ENCODE results near the gene MLEC. TPM values are rescaled to one million over a fixed set of nuclear protein-coding genes. Genes with fewer than 3 reads are reported as not detected.

MLEC gene
- total RNA-seq, 1 donor from 2014 or later = 100 TPM

DNA sequence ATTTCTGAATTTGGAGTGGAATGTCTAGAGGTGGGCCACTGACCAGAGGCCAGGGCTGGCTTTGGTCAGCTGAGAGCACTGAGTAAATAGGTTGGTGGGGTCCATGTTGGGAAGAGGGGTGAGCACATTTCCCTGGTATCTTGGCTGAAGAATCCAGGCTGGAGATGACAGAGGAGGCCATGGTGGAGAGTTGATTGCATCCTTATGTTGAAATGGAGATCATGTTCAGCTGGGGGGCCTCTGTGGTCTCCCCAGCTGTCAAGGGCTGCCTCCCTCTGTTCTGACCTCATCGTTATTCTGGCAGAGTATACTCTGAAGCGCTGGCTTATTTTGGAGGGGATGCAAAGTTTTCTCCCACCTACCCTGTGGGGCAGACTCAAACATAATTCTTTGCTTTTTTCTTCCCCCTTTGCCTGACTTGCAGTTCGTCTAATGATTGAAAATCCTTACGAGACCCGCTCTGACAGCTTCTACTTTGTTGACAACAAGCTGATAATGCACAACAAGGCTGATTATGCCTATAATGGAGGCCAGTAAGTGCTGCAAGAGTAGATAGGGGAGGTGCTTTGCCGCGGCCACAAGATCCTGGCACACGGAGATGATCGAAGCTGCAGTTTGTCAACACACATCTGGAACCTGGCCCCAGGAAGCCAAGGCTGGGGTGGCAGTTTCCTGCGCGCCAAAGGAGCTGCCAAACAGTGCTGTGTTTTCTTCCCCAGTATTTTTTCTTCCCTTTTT lies 32.7 kb downstream of the MLEC start:
- H3F3A ChIP-seq (ENCODE audit: low read depth) = peaks cover 8% of the 10 kb centered on the region
- Mint-ChIP-seq H3K27ac (no peak overlapping the region), H3K27me3 (ENCODE audit: insufficient read depth, low read depth) (peaks cover 8% of the 10 kb centered on the region), H3K4me1 (peaks cover 7% of the 10 kb centered on the region), H3K36me3 (peaks cover 38% of the 10 kb centered on the region), H3K9me3 (no peaks in the 10 kb centered on the region), H3K4me3 (no peak overlapping the region)
- H3K9me3 ChIP-seq (ENCODE audit: low read depth) = no peaks in the 10 kb centered on the region
- TF ChIP-seq, protein P1, sequence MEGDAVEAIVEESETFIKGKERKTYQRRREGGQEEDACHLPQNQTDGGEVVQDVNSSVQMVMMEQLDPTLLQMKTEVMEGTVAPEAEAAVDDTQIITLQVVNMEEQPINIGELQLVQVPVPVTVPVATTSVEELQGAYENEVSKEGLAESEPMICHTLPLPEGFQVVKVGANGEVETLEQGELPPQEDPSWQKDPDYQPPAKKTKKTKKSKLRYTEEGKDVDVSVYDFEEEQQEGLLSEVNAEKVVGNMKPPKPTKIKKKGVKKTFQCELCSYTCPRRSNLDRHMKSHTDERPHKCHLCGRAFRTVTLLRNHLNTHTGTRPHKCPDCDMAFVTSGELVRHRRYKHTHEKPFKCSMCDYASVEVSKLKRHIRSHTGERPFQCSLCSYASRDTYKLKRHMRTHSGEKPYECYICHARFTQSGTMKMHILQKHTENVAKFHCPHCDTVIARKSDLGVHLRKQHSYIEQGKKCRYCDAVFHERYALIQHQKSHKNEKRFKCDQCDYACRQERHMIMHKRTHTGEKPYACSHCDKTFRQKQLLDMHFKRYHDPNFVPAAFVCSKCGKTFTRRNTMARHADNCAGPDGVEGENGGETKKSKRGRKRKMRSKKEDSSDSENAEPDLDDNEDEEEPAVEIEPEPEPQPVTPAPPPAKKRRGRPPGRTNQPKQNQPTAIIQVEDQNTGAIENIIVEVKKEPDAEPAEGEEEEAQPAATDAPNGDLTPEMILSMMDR (IDR thresholded peaks at IDR 0.05) = no peak
- TF ChIP-seq EZH2 (IDR thresholded peaks at IDR 0.05) = no peak
- TF ChIP-seq EZH2phosphoT487 (IDR thresholded peaks at IDR 0.05) = no peak
- no peaks in the 10 kb centered on the region for H3K4me1 ChIP-seq
- peaks cover 6% of the 10 kb centered on the region for H3K36me3 ChIP-seq
- no peak overlapping the region for H2AFZ ChIP-seq (replicated peaks)
- H3K4me3 ChIP-seq = no peak overlapping the region
- H3K27me3 ChIP-seq = no peaks in the 10 kb centered on the region
- H3K79me2 ChIP-seq (ENCODE audit: low read depth) = peaks cover 19% of the 10 kb centered on the region
- H4K20me1 ChIP-seq (ENCODE audit: low read depth) = peaks cover 66% of the 10 kb centered on the region
- H3K27ac ChIP-seq = no peak overlapping the region
- H3K9ac ChIP-seq = no peak overlapping the region
- H3K4me2 ChIP-seq = no peak overlapping the region
- no peak for DNase-seq (ENCODE audit: low spot score)

DNA sequence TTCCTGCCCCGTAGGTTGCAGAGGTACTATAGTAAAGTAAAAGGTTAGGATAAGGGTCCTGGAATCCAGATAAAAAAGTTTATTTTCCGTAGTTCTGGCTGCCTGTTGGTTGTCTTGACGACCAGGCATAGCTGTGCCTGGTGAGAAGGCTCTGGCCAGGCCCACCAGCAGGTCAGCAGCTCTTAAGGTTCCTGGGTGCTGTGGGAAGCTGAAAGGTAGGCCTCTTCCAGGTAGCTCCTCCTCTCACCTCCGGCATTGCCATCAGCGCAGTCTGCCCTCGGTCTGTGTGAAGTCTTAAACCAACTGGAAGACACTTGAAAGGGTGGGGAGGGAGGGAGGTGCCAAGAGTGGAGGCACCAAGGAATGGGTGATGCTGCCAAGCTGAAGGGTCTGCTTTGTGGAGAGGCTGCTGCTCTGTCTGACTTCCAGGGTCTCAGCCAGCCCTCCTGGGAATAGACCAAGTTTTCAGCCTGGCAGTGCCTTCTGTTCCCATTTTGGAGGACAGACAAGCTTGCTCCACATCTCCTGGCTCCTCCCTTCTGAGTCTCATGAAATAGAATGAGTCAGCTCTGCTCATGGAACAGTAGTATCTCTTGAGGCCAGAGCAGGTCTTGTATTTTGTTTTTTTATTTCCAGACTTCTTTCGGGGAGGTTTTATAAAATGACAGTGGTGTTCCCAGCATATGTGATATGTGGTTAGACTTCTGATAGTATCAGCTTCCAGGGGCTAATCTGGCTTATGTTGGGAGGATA lies 33.5 kb downstream of the MLEC start:
- Mint-ChIP-seq H3K4me3 (no peak overlapping the region), H3K27me3 (ENCODE audit: insufficient read depth, low read depth) (peaks cover 8% of the 10 kb centered on the region), H3K36me3 (peaks cover 34% of the 10 kb centered on the region), H3K4me1 (peaks cover 14% of the 10 kb centered on the region), H3K9me3 (no peaks in the 10 kb centered on the region), H3K27ac (no peak overlapping the region)
- H3K79me2 ChIP-seq (ENCODE audit: low read depth) = peaks cover 12% of the 10 kb centered on the region
- peaks cover 4% of the 10 kb centered on the region for H3K4me1 ChIP-seq
- H3K36me3 ChIP-seq = peaks cover 6% of the 10 kb centered on the region
- DNase-seq (ENCODE audit: low spot score) = no peak
- no peak overlapping the region for H3K4me3 ChIP-seq
- H4K20me1 ChIP-seq (ENCODE audit: low read depth) = peaks cover 63% of the 10 kb centered on the region
- no peaks in the 10 kb centered on the region for H3K9me3 ChIP-seq (ENCODE audit: low read depth)
- TF ChIP-seq, protein P1 (IDR thresholded peaks at IDR 0.05) = no peak
- TF ChIP-seq EZH2 (IDR thresholded peaks at IDR 0.05) = no peak
- TF ChIP-seq EZH2phosphoT487 (IDR thresholded peaks at IDR 0.05) = no peak
- H2AFZ ChIP-seq (replicated peaks) = no peak overlapping the region
- no peaks in the 10 kb centered on the region for H3K27me3 ChIP-seq
- no peak overlapping the region for H3K4me2 ChIP-seq
- no peak overlapping the region for H3K27ac ChIP-seq
- H3F3A ChIP-seq (ENCODE audit: low read depth) = peaks cover 16% of the 10 kb centered on the region
- H3K9ac ChIP-seq = no peak overlapping the region

DNA sequence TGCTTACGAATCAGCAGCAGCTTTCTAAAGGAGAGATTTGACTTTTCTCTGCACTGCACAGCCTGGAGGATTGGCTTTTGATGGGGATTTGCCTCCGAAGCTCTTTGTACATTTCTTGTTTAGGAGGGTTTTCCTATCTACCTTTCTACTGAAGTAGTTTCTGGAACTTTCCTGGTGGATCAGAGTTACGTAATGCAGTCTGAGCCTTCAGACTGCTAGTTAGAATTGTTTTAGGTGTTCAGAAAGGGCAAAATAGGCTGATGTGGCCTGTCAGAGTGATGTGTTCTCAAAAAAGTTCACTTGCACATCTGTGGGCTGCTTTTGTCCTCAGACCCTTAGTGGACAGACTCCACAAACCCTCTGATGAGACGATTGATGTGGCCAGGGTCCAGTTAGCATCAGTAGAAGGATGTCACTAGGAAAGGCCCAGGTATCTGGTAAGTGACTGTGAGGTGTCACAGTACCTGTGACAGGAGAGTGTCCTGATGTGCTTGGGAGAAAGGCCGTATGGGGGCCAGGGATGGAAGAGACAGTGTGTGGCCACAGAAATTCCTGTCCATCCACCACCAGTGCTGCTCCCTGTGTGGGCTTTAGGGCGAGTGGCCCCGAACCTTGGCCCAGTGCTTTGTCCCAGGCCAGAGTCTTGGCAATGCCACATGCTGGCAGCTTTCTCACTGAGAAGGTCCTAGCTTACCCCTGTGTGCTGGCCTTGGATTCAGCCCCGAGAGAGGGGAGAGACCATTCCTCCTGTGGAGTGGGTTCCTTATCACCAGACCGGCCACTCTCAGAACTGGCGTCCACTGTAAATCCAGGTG lies 34.2 kb downstream of the MLEC start:
- TF ChIP-seq EZH2phosphoT487 (IDR thresholded peaks at IDR 0.05) (no peak), EZH2 (IDR thresholded peaks at IDR 0.05) (no peak)
- TF ChIP-seq, protein P1 (IDR thresholded peaks at IDR 0.05) = no peak
- H3K9ac ChIP-seq = no peak overlapping the region
- no peaks in the 10 kb centered on the region for H3K9me3 ChIP-seq (ENCODE audit: low read depth)
- Mint-ChIP-seq H3K9me3 (no peaks in the 10 kb centered on the region), H3K4me3 (no peak overlapping the region), H3K27ac (no peak overlapping the region), H3K4me1 (peaks cover 18% of the 10 kb centered on the region), H3K27me3 (ENCODE audit: insufficient read depth, low read depth) (peaks cover 5% of the 10 kb centered on the region), H3K36me3 (peaks cover 34% of the 10 kb centered on the region)
- no peak overlapping the region for H2AFZ ChIP-seq (replicated peaks)
- H3K4me2 ChIP-seq = no peak overlapping the region
- DNase-seq (ENCODE audit: low spot score) = no peak
- peaks cover 56% of the 10 kb centered on the region for H4K20me1 ChIP-seq (ENCODE audit: low read depth)
- H3K27me3 ChIP-seq = peaks cover 5% of the 10 kb centered on the region
- H3K27ac ChIP-seq = no peak overlapping the region
- H3K79me2 ChIP-seq (ENCODE audit: low read depth) = peaks cover 4% of the 10 kb centered on the region
- H3K4me3 ChIP-seq = no peak overlapping the region
- H3F3A ChIP-seq (ENCODE audit: low read depth) = peaks cover 19% of the 10 kb centered on the region
- H3K4me1 ChIP-seq = peaks cover 4% of the 10 kb centered on the region
- H3K36me3 ChIP-seq = peaks cover 6% of the 10 kb centered on the region

All from neural progenitor cell (in vitro differentiated cells).